ENCODE data around the gene PLCH1.

Gene PLCH1

DNA sequence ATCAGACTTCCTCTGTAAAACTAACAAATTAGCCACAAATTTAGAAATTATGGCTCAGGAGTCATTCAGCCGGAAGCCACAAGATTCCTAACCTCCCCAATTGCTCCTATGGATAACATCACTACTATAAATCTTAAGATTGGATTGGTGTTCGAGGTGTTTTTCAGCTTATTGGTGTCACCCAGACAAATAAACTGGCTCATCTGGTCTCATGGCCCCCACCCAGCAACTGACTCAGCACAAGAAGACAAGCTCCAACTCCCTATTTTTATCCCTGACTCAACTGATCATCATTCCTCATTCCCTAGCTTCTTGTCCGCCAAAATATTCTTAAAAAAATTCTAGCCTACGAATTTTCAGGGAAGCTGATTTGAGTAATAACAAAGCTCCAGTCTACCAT lies 316.3 kb downstream of the PLCH1 start:
- 97% methylated on average over 4 of the region's 4 CpGs for WGBS
- H3K4me3 ChIP-seq (ENCODE audit: low read length), result no peak overlapping the region
- peaks cover 8% of the 10 kb centered on the region for H3K4me1 ChIP-seq (ENCODE audit: insufficient read depth, low read length)
- H3K27me3 ChIP-seq (ENCODE audit: insufficient read depth, low read length), result no peaks in the 10 kb centered on the region
- no peaks in the 10 kb centered on the region for H3K36me3 ChIP-seq (ENCODE audit: insufficient read depth, low read length)
- H3K27ac ChIP-seq (ENCODE audit: low read depth, low read length), result no peak overlapping the region
- H3K9me3 ChIP-seq (ENCODE audit: insufficient read depth, low read depth, low read length), result peaks cover 31% of the 10 kb centered on the region
- no peak overlapping the region for H3K9ac ChIP-seq (ENCODE audit: low read depth, low read length)

DNA sequence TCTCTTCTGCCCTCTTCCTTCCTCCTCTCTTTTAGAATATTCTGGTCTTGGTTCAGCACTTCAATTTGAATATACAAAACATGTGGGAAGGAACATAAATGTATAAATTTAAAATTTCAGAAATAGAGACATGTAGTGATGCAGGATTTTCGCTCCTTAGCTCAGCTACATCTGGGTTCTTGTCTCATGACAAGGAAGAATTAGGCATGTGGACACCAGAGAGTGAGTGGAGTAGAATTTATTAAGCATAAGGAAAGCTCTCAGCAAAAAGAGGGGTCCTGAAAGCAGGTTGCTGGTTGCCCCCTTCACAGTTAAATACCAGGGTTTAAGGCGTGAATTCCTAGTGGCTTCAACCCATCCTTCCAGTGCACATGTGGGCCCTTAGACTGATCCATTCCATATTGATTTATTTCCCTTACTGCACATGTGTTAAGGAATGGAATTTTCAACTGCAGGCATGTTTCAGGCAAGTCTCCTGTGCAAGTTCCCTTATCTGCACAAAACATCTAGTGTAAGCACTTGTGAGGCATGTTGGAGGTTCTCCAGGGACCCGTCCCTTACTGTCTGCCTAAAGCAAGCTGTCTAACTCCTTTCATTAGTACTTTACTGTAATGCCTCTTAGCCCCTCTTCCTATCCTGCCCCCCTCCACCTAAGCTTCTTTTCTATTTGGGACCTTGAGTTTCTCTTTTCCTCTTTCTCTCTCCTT lies 318.2 kb downstream of the PLCH1 start:
- no peak overlapping the region for H3K9ac ChIP-seq (ENCODE audit: low read depth, low read length)
- H3K36me3 ChIP-seq (ENCODE audit: insufficient read depth, low read length), result no peaks in the 10 kb centered on the region
- peaks cover 31% of the 10 kb centered on the region for H3K9me3 ChIP-seq (ENCODE audit: insufficient read depth, low read depth, low read length)
- 92% methylated on average over 3 of the region's 3 CpGs for WGBS
- H3K27ac ChIP-seq (ENCODE audit: low read depth, low read length), result no peak overlapping the region
- H3K4me3 ChIP-seq (ENCODE audit: low read length), result no peak overlapping the region
- H3K27me3 ChIP-seq (ENCODE audit: insufficient read depth, low read length), result no peaks in the 10 kb centered on the region
- H3K4me1 ChIP-seq (ENCODE audit: insufficient read depth, low read length), result peaks cover 18% of the 10 kb centered on the region

- H3K9ac ChIP-seq (ENCODE audit: low read depth, low read length), result no peak overlapping the region
- peaks cover 31% of the 10 kb centered on the region for H3K4me1 ChIP-seq (ENCODE audit: insufficient read depth, low read length)
- no peak overlapping the region for H3K4me3 ChIP-seq (ENCODE audit: low read length)
- 90% methylated on average over 2 of the region's 2 CpGs for WGBS
- H3K27me3 ChIP-seq (ENCODE audit: insufficient read depth, low read length), result no peaks in the 10 kb centered on the region
- H3K36me3 ChIP-seq (ENCODE audit: insufficient read depth, low read length), result no peaks in the 10 kb centered on the region
- H3K27ac ChIP-seq (ENCODE audit: low read depth, low read length), result no peak overlapping the region
- H3K9me3 ChIP-seq (ENCODE audit: insufficient read depth, low read depth, low read length), result peaks cover 31% of the 10 kb centered on the region
These were observed 319.5 kb downstream of the PLCH1 start for GRCh38 chr3:155425396-155425795.

GRCh38 chr3:155424323-155424710 lies 320.6 kb downstream of the PLCH1 start:
- Histone ChIP-seq H3K27ac (ENCODE audit: low read depth, low read length) (no peak overlapping the region), H3K4me3 (ENCODE audit: low read length) (no peak overlapping the region), H3K9ac (ENCODE audit: low read depth, low read length) (no peak overlapping the region)

GRCh38 chr3:155423526-155424322 lies 321.1 kb downstream of the PLCH1 start:
- Histone ChIP-seq H3K4me3 (ENCODE audit: low read length) (no peak overlapping the region), H3K27ac (ENCODE audit: low read depth, low read length) (no peak overlapping the region), H3K4me1 (ENCODE audit: insufficient read depth, low read length) (peaks cover 33% of the 10 kb centered on the region), H3K9ac (ENCODE audit: low read depth, low read length) (no peak overlapping the region), H3K9me3 (ENCODE audit: insufficient read depth, low read depth, low read length) (peaks cover 24% of the 10 kb centered on the region), H3K27me3 (ENCODE audit: insufficient read depth, low read length) (no peaks in the 10 kb centered on the region), H3K36me3 (ENCODE audit: insufficient read depth, low read length) (no peaks in the 10 kb centered on the region)
- 75% methylated on average over 6 of the region's 6 CpGs for WGBS

More at GRCh38 chr3:155424323-155424710, 320.6 kb downstream of the PLCH1 start:
- H3K4me1 ChIP-seq (ENCODE audit: insufficient read depth, low read length), result peaks cover 33% of the 10 kb centered on the region
- H3K27me3 ChIP-seq (ENCODE audit: insufficient read depth, low read length), result no peaks in the 10 kb centered on the region
- peaks cover 30% of the 10 kb centered on the region for H3K9me3 ChIP-seq (ENCODE audit: insufficient read depth, low read depth, low read length)
- no peaks in the 10 kb centered on the region for H3K36me3 ChIP-seq (ENCODE audit: insufficient read depth, low read length)

DNA sequence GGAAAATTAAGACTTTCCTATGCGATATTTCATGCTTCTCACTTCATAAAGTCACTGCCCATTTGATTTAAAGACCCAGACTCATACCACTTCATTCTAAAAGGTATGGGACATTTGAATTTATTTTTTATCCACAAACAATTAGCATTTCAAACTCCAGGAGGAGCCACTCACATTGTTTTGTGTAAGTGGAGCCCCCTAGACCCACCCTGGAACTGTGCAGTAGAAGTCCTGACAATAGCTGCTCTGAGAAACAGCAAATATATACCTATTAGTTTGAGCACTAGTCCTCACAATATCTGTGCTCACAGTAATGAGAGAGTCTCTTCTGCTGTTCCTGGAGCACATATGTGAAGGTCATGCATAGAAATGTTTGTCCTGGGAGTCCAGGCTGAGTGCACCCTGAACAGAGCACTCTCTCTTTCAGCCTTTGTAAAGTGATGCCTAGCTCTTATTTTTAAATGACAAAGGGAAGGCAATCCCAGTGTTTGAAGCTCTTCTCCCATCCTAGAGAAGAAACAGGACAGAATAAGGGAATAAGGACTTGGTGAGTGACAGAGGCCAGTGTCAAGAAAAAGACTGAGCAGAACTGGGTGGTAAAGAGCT lies 323.9 kb downstream of the PLCH1 start:
- H3K36me3 ChIP-seq (ENCODE audit: insufficient read depth, low read length), result no peaks in the 10 kb centered on the region
- no peak overlapping the region for H3K27ac ChIP-seq (ENCODE audit: low read depth, low read length)
- H3K4me3 ChIP-seq (ENCODE audit: low read length), result no peak overlapping the region
- no peaks in the 10 kb centered on the region for H3K27me3 ChIP-seq (ENCODE audit: insufficient read depth, low read length)
- 0 out of 2 replicates have a peak, but pooled peaks cover 5% of the 10 kb centered on the region for H3K9me3 ChIP-seq (ENCODE audit: insufficient read depth, low read depth, low read length)
- no peak overlapping the region for H3K9ac ChIP-seq (ENCODE audit: low read depth, low read length)
- WGBS, result 100% methylated on average over 1 of the region's 1 CpG
- peaks cover 33% of the 10 kb centered on the region for H3K4me1 ChIP-seq (ENCODE audit: insufficient read depth, low read length)

GRCh38 chr3:155420406-155420805 lies 324.5 kb downstream of the PLCH1 start:
- Histone ChIP-seq H3K27ac (ENCODE audit: low read depth, low read length) (no peak overlapping the region), H3K4me3 (ENCODE audit: low read length) (no peak overlapping the region), H3K27me3 (ENCODE audit: insufficient read depth, low read length) (no peaks in the 10 kb centered on the region), H3K9me3 (ENCODE audit: insufficient read depth, low read depth, low read length) (no peaks in the 10 kb centered on the region), H3K36me3 (ENCODE audit: insufficient read depth, low read length) (no peaks in the 10 kb centered on the region), H3K9ac (ENCODE audit: low read depth, low read length) (no peak overlapping the region), H3K4me1 (ENCODE audit: insufficient read depth, low read length) (peaks cover 33% of the 10 kb centered on the region)
- 98% methylated on average over 4 of the region's 4 CpGs for WGBS

DNA sequence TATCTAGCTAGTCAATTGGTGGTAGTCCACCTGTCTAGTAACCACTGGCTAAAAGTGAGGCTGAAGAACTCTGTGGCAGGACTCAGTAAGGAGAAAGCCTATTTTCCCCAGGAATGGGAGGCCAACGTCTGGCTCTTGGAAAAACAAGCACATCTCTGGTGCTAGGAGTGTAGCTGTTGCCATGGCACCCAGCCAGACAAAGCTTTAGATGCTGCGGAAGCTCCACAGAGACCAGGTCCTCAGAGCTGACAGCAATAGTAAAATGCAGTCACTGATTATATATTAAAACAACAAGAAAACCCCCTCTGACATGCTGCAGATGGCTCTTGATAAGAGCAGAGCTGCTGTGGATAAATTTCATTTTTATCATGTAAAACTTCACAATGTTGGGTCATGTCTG lies 326.5 kb downstream of the PLCH1 start:
- no peaks in the 10 kb centered on the region for H3K27me3 ChIP-seq (ENCODE audit: insufficient read depth, low read length)
- no peak overlapping the region for H3K27ac ChIP-seq (ENCODE audit: low read depth, low read length)
- peaks cover 26% of the 10 kb centered on the region for H3K4me1 ChIP-seq (ENCODE audit: insufficient read depth, low read length)
- no peaks in the 10 kb centered on the region for H3K36me3 ChIP-seq (ENCODE audit: insufficient read depth, low read length)
- no peak overlapping the region for H3K9ac ChIP-seq (ENCODE audit: low read depth, low read length)
- no peaks in the 10 kb centered on the region for H3K9me3 ChIP-seq (ENCODE audit: insufficient read depth, low read depth, low read length)
- H3K4me3 ChIP-seq (ENCODE audit: low read length), result no peak overlapping the region
- 80% methylated on average over 2 of the region's 2 CpGs for WGBS

DNA sequence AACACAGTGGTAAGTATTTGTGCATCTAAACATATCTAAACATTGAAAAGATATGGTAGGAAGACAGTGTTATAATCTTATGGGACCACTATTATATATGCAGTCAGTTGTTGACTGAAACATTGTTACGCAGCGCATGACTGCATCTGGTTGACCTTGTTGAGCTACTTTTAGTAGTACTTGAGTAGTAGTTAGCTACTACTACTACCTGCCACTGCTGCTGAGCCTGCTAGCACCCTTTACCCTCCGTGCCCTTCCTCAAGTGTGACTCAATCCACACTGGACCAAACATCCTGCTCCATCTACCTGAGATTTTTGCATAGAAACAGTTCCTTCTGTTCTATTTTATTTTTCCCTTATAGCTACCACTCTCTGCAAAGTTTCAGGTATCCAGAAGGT lies 327.8 kb downstream of the PLCH1 start:
- WGBS, result 74% methylated on average over 3 of the region's 3 CpGs
- H3K27ac ChIP-seq (ENCODE audit: low read depth, low read length), result no peak overlapping the region
- H3K27me3 ChIP-seq (ENCODE audit: insufficient read depth, low read length), result no peaks in the 10 kb centered on the region
- no peak overlapping the region for H3K4me3 ChIP-seq (ENCODE audit: low read length)
- peaks cover 28% of the 10 kb centered on the region for H3K4me1 ChIP-seq (ENCODE audit: insufficient read depth, low read length)
- H3K9ac ChIP-seq (ENCODE audit: low read depth, low read length), result no peak overlapping the region
- H3K36me3 ChIP-seq (ENCODE audit: insufficient read depth, low read length), result no peaks in the 10 kb centered on the region
- peaks cover 2% of the 10 kb centered on the region; the same call in 1 of the 2 replicates for H3K9me3 ChIP-seq (ENCODE audit: insufficient read depth, low read depth, low read length)

DNA sequence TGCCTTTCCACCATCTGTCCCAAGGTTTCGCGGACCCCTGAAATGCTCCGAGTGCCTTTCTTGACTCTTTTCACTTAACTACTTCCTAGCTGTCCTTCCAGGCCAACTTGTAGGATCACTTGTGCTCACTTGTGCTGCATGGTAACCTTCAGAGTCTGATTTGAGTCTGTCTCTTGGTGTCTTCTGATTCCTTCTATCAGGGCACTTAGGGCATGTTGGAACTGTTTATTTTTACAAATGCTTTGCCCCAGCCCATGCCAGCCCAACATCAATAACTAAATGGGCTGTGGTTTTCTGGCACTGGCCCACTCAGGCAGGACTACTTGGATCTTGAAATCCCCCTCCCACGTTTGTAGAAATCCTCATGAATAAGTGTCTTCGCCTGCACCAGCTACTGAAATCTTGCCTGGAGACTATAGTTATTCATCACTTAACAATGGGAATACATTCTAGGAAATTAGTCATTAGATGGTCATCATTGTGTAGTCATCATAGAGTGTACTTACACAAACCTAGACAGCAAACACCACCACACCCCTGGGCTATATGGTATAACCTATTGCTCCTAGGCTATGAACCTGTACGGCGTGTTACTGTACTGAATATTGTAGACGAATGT lies 328.3 kb downstream of the PLCH1 start:
- H3K9me3 ChIP-seq (ENCODE audit: insufficient read depth, low read depth, low read length), result peaks cover 2% of the 10 kb centered on the region; the same call in 1 of the 2 replicates
- H3K4me3 ChIP-seq (ENCODE audit: low read length), result no peak overlapping the region
- WGBS, result 96% methylated on average over 8 of the region's 8 CpGs
- no peak overlapping the region for H3K9ac ChIP-seq (ENCODE audit: low read depth, low read length)
- H3K27me3 ChIP-seq (ENCODE audit: insufficient read depth, low read length), result no peaks in the 10 kb centered on the region
- H3K27ac ChIP-seq (ENCODE audit: low read depth, low read length), result no peak overlapping the region
- no peaks in the 10 kb centered on the region for H3K36me3 ChIP-seq (ENCODE audit: insufficient read depth, low read length)
- H3K4me1 ChIP-seq (ENCODE audit: insufficient read depth, low read length), result peaks cover 23% of the 10 kb centered on the region

DNA sequence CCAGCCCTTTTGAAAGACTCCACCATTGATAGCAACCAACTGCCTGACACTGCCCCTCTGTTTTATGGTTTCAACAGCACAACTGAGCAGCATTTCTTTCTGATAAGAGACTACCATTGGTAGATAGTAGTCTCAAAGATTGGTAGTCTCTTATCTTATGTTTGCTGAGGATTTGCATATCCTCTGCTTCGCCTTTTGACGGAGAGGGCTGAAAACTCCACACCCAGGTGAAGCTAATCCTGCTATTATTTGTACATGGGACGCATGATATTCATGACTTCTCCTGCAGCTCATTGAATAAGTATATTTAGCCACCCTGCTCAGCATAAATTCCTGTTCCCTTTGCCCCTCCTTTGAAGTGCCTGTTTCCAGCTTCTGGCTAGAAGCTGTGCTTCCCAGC lies 332.0 kb downstream of the PLCH1 start:
- WGBS, result 35% methylated on average over 3 of the region's 3 CpGs
- H3K27me3 ChIP-seq (ENCODE audit: insufficient read depth, low read length), result no peaks in the 10 kb centered on the region
- peaks cover 2% of the 10 kb centered on the region; the same call in 1 of the 2 replicates for H3K9me3 ChIP-seq (ENCODE audit: insufficient read depth, low read depth, low read length)
- H3K4me1 ChIP-seq (ENCODE audit: insufficient read depth, low read length), result peaks cover 9% of the 10 kb centered on the region
- H3K4me3 ChIP-seq (ENCODE audit: low read length), result no peak overlapping the region
- H3K9ac ChIP-seq (ENCODE audit: low read depth, low read length), result no peak overlapping the region
- no peaks in the 10 kb centered on the region for H3K36me3 ChIP-seq (ENCODE audit: insufficient read depth, low read length)
- H3K27ac ChIP-seq (ENCODE audit: low read depth, low read length), result no peak overlapping the region
